ENCODE results near the gene CDC14A.

CDC14A gene

DNA sequence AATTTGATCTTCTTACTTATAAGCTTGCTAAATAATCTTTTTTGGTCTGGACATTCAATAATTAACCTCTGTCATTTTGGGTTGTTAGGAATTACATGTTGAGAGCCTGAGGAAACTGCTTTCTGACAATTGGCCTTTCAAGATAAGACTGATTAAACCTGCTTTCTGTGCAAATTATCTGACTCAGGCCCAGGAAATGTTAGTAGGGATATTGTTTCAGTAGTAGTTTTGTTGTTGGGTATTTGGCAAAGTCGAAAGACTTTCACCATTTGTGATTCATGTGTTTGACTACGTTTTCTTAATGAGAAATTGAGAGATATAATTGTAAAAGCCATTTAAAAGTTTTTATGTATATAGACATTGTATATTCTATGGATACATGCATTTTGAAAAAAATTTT lies 104.6 kb downstream of the CDC14A start:
- DNase-seq: no peak

DNA sequence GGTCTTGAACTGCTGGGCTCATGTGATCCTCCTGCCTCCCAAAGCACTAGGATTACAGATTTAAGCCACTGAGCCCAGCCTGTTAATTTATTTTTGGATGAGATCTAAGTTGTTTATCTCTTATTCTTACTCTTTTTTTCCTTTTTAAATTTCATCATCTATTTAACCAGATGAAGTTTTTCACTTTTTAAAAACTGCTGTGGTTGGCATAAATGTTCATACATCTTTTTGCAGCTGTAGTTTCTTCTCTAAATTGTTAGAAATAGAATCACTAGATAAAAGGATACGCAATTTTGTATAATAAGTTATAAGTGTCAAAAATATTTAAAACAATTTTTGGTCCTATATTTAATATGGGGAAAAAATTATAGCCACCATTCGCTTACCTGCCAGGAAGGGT lies 105.4 kb downstream of the CDC14A start:
- DNase-seq: no peak

- no peak for DNase-seq
These were observed 106.5 kb downstream of the CDC14A start for GRCh38 chr1:100458661-100459357.

GRCh38 chr1:100459358-100460114 lies 107.2 kb downstream of the CDC14A start:
- peak; percentile 67 for DNase-seq

- no peak for DNase-seq
These were observed 108.9 kb downstream of the CDC14A start for GRCh38 chr1:100461222-100461621.

GRCh38 chr1:100462326-100463025 lies 110.2 kb downstream of the CDC14A start:
- no peak for DNase-seq

DNA sequence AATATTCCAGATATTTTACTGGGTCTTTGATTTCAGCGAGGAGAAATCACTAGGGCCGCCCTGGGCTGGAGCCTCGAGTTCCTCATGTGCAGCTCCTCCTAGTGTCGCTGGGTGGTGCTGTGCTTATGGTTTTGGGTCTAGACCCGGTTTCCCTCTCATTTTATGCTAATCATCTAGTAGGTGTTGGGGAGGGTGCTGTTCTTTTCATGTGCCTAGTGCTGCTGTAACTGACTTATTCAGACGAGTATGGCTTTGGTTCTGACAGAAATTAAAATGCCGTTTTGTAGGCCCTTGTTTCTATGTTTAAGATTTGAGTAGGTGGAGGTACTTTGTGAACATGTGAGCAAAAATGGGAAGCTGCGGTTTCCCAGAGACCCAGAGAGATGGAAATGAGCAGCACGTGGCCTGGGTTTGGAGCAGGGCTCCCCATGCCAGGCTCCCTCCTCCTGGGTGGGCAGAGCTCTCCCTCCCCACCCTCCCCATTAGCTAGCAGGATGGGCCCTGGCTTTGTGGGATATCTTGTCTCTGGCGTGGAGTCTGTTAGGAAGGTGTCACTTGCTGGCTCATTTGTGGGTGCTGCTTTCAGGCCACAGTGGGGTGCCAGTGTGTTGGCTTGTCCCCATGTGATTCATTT lies 111.6 kb downstream of the CDC14A start:
- peak; percentile 40 for DNase-seq

DNA sequence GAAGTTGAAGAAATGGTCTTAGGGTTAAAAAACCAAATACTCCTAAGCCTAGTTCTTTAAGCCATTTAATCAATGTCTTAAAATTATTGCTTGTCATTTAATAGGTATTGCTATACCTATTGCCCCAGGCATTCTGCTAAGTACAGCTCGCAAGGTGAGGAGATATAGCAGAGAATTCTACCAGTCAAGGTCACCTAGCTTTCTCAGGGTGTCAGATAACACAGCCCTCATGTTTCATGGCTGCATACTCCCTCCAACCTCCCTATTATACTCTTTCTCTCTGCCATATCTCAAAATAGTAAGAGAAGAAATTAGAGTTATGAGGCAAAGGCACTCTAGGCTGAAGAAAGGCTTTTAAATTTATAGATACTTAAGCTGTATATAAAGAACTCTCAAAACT lies 117.3 kb downstream of the CDC14A start:
- DNase-seq: no peak

- DNase-seq: no peak
These were observed 122.5 kb downstream of the CDC14A start for GRCh38 chr1:100474834-100475233.

DNA sequence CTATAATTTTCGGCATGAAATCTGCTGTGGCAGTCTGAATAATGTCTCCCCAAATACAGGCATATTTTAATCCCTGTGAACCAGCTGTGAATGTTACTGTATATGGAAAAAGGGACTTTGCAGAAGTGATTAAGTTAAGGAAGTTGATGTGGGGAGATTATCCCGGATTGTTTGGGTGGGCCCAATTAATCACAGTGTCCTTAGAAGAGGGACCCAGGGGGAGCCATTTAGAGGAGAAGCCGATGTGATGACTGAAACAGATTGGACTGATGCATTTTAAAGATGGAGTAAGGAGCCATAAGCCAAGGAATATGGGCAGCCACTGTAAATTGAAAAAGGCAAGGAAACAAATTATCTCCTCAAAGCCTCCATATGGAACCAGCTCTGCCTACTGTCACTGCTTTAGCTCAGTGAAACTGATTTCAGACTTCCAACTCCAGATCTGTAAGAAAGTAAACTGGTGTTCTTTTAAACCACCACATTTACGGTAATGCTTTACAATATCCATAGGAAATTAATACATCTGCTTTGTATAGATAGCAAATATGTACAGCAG lies 124.5 kb downstream of the CDC14A start:
- DNase-seq: no peak

- DNase-seq: no peak
These were observed 126.5 kb downstream of the CDC14A start for GRCh38 chr1:100478816-100479215.

DNA sequence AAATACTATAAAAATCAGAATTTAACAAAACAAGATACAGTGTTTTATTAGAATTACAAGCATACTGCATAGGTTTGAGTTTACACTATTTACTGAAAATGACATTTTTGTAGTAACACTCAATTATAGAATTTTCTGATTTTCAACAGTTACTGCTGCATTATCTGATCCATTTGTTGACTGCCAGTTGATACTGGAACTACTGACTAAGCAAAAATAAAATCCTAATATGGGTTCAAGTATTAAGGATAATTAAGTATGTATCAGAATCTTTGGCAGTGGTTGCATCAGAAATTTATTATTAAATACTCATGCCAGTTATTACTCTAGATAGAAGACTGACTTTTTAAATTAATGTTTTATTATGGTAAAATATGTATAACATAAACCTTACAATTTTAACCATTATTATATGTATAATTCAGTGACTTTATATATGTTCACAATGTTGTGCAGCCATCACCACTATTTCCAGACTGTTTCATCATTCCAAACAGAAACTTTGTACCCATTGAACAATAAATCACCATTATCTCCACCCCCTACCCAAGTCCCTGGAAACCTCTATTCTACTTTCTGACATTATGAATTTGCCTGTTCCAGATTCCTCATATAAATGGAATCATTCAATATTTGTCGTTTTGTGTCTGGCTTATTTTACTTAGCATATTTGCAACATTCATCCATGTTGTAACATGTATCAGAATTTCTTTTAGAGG lies 127.5 kb downstream of the CDC14A start:
- DNase-seq: no peak

- DNase-seq: no peak
These were observed 129.0 kb downstream of the CDC14A start for GRCh38 chr1:100481303-100481702.

- DNase-seq: no peak
These were observed 129.9 kb downstream of the CDC14A start for GRCh38 chr1:100482167-100482566.

- DNase-seq: no peak
These were observed 130.4 kb downstream of the CDC14A start for GRCh38 chr1:100482748-100483147.

DNA sequence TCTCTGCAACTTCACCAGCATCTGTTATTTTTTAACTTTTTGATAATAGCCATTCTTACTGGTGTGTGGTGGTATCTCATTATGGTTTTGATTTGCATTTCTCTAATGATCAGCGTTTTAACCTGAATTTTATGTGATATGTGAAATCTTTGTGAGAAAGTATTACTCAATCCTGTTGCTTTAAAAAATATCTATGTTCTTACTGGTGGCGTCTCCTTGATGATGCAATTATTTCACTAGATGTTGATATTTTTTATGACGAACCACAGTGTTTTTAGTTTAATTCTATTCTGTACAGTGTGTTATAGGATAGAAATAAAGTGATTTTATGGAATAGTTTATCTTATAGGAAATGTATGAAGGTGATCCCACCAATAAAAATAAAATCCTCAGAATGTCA lies 130.9 kb downstream of the CDC14A start:
- DNase-seq: no peak

DNA sequence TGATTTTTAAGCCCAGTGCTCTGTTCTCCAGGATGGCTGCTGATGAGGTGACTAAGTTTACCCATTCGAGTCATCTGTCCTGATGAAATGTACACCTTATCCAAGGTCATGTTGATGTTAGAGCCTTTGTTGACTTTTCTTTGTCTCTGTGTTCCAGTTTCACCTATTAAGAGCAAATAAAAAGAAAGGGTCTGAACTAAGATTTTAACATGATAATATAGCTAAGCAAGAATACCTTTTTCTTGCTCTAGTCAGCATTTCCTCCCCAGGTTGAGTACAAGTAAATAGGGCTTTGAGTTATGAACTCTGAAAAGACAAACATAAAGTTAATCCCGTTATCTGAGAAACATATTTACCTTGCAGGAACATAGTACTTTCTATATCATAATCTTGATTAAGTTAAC lies 133.6 kb downstream of the CDC14A start:
- no peak for DNase-seq

DNA sequence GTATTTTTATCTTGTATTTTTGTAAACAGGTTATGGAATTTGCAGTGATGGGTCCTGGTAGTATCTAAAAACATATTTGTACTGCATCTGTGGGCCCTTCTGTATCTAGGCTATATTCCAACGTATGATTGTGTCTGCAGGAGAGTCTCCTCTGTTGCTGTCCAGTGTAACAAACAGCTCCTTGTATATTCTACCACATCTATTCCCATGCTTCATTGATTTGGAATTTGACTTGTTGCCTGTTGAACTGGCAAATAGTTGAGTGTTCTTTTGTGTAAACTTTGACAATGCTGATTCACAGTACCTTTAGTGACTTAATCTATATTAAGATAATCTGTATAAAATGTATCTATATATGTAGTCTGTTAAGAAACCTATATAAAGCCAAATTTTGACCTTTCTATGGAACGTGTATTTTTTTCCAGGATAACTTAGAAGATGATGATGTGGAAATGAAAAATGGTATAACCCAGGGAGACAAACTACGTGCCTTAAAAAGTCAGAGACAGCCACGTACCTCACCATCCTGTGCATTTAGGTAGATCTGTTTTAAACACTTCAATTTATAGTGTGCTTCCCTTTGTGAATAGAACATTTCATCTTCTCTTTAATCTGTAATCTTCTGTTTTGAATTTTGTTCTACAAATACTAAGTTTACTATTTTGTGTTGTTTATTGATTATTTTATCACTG lies 142.2 kb downstream of the CDC14A start:
- DNase-seq: no peak

DNA sequence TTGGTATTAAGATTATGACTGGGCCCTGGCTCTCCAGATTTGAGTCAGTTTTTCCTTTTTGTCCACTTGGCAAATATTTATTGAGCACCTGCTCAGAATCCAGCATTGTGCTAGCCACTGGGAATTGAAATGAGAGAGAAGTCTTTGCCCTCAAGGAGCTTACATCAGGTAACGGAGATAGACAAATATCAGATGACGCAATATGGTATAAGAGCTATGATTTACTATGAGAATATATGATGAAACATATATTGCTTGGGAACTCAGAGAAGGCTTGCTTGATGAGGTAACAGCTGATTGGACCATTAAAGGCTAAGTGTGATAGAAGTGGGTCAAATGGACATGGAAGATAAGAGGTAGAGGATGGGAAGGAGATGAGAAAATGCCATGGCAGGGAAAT lies 144.6 kb downstream of the CDC14A start:
- no peak for DNase-seq

DNA sequence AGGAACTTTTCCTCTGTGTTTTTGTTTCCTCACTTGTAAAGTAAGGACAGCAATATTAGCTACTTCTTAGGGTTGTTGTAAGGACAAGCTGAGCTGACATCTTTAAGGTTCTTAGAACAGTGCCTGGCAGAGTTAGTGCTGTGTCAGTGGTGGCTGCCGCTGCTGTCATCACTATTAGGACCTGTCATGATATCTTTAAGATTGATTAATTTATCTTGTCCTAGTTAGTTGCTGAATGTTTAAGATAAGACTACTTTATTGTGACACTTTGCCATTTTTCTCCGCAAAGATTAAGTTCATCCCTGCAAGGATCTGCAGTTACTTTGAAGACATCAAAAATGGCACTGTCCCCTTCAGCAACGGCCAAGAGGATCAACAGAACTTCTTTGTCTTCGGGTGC lies 145.5 kb downstream of the CDC14A start:
- no peak for DNase-seq

GRCh38 chr1:100499194-100499811 lies 147.0 kb downstream of the CDC14A start:
- DNase-seq: no peak
